NOMO-1 treated with DMSO at 0.1 percent for 48 hours (cell line): ENCODE data around the gene ZNF879.

Experiments
- DNase-seq: peaks from one replicate; lab custom pipeline; 2025; ENCODE audit not compliant: unreplicated experiment; lab: John Stamatoyannopoulos, UW

The ZNF879 gene

GRCh38 chr5:179023528-179024189 lies at the start of gene ZNF879:
TSS of gene ZNF879 (plus strand) at chr5:179023804. CDS start at chr5:179025005, 1,201 bp downstream.
- peak; percentile 79 for DNase-seq

- DNase-seq: no peak
Observed at GRCh38 chr5:178981381-178981780, 42.2 kb upstream of the ZNF879 start.

DNA sequence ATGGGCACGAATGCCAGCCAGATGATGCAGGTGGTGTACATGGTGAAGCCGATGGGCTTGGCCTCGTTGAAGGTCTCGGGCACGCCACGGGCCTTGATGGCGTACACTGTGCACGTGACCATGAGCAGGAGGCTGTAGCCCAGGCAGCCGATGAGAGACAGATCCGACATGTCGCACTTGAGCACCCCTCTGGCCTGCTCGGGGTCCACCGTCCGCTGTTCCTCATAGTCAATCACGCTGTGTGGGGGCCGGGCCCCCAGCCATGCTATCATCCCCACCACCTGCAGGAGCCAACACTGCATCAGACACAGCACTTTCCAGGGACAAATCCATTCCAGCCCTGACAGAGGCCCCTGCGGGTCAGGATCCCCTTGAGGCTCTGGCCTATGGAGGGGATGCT lies 40.7 kb upstream of the ZNF879 start:
- DNase-seq: no peak

GRCh38 chr5:178983728-178984127 lies 39.9 kb upstream of the ZNF879 start:
- DNase-seq: no peak

- DNase-seq: no peak
Observed at GRCh38 chr5:178984145-178985072, 39.2 kb upstream of the ZNF879 start.

- no peak for DNase-seq
Observed at GRCh38 chr5:178986326-178986960, 37.2 kb upstream of the ZNF879 start.

- no peak for DNase-seq
Observed at GRCh38 chr5:178988436-178989220, 35.0 kb upstream of the ZNF879 start.

GRCh38 chr5:178989311-178989710 lies 34.3 kb upstream of the ZNF879 start:
- DNase-seq: no peak

DNA sequence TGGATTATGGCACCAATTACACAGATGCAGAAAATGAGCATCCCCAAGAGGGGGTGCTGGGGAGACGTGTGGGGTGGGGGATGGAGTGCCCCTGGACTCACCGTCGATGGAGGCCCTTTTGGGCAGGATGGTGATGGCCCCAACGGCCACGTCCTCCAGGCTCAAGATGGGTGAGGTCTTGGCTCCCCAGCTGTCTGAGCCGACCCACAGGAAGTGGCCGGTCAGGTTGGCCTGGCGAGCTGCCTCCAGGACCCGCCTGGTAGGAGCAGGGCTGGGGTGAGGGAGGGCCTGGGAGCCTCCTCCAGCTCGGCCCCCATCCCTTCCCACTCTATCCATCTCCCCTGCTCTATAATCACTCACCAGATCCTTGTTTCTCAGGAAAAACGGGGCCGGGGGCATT lies 33.1 kb upstream of the ZNF879 start:
- DNase-seq: no peak

- no peak for DNase-seq
Observed at GRCh38 chr5:178991190-178992145, 32.1 kb upstream of the ZNF879 start.

GRCh38 chr5:178992291-178992895 lies 31.2 kb upstream of the ZNF879 start:
- no peak for DNase-seq

DNA sequence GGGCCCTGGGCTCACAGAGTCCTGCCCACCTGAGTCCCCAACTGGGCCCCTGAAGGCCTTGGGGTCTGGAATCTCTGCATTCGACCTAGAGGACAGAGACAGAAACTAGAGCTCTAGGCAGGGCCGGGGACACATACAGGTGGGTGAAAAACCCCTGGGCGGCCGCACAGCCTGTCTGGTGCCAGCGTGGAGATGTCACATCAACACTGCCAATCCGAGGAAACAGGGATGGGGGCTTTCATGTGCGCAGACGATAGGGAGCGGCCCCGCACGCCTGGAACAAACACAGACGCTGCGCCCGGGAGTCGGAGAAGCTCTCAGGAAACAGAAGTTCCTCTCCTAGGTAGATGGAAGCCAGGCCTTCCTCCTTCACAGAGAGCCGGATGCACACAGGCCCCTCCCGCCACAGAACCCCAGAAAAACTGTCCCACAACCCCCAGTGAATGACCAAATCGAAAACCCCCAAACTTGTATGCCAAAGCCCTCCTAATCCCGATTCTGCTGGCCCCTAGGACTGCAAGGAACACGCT lies 30.3 kb upstream of the ZNF879 start:
- DNase-seq: no peak

GRCh38 chr5:178993955-178994579 lies 29.5 kb upstream of the ZNF879 start:
- no peak for DNase-seq

GRCh38 chr5:178994580-178995340 lies 28.8 kb upstream of the ZNF879 start, which contains the start of gene GRM6:
TSS of gene GRM6 (minus strand) at chr5:178995320. CDS start at chr5:178994944, 376 bp downstream.
- DNase-seq: no peak

GRCh38 chr5:178995341-178995690 lies 28.3 kb upstream of the ZNF879 start:
- DNase-seq: no peak

- DNase-seq: no peak
Observed at GRCh38 chr5:178996156-178996555, 27.4 kb upstream of the ZNF879 start.

DNA sequence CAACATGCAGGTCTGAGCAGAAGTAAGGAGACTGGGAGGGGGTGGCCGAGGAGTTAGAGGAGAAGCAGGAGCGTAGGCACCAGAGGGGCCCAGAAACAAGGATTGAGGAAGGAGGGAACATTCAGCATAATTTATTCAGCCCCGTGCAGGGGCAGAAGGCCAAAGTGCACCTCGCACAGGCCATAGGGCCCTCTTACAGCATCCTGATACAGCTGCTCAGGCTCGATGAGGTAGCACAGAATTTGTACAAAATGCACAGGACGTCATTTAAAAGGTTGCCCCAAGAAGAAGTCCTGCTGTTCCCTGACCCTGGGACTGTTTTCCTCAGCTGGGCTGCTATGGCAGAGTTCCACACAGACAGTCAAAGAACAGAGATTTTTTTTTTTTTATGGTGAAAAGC lies 26.4 kb upstream of the ZNF879 start:
- DNase-seq: no peak

- DNase-seq: no peak
Observed at GRCh38 chr5:178998441-178998840, 25.2 kb upstream of the ZNF879 start.
